Liver (tissue), 9 donors: ENCODE data around the gene TYRO3. TPM values are rescaled to one million over a fixed set of nuclear protein-coding genes. Genes with fewer than 3 reads are reported as not detected.

Experiments
- DNase-seq: peaks from one replicate; pipeline ENCODE4 v3.0.0-alpha.2; 2017; ENCODE audit warnings: low spot score
- H3K27ac ChIP-seq, 2 donors: one replicate each; pipeline ENCODE4 v1.7.0; 2013; ENCODE audit warnings: inconsistent platforms in 2 of 2, low read length in 2 of 2, control low read depth in 1 of 2, low read depth in 1 of 2, mild to moderate bottlenecking in 1 of 2
- H3K27me3 ChIP-seq, 4 donors: one replicate each; pipeline versions ENCODE4 v1.6.1 to v1.7.0; 2013; ENCODE audit warnings: low read length in 3 of 4, inconsistent platforms in 1 of 4, mild to moderate bottlenecking in 1 of 4, moderate library complexity in 1 of 4; ENCODE audit not compliant: control insufficient read depth in 4 of 4, insufficient read depth in 4 of 4
- H3K36me3 ChIP-seq, 4 donors: one replicate each; pipeline versions ENCODE4 v1.6.1 to v1.7.0; 2013; ENCODE audit warnings: low read length in 3 of 4, mild to moderate bottlenecking in 3 of 4, low read depth in 1 of 4, moderate library complexity in 1 of 4; ENCODE audit not compliant: control insufficient read depth in 4 of 4, insufficient read depth in 3 of 4
- H3K4me1 ChIP-seq, 4 donors: one replicate each; pipeline versions ENCODE4 v1.6.1 to v1.7.0; 2013; ENCODE audit warnings: low read length in 3 of 4, mild to moderate bottlenecking in 3 of 4, moderate library complexity in 1 of 4; ENCODE audit not compliant: control insufficient read depth in 4 of 4, insufficient read depth in 4 of 4
- H3K4me3 ChIP-seq, 3 donors: one replicate each; pipeline versions ENCODE4 v1.6.1 to v1.7.0; 2013; ENCODE audit warnings: low read length in 3 of 3, control low read depth in 1 of 3, low read depth in 1 of 3, mild to moderate bottlenecking in 1 of 3
- H3K9ac ChIP-seq, 2 donors: one replicate each; pipeline ENCODE4 v1.7.0; 2013; ENCODE audit warnings: low read length in 2 of 2, mild to moderate bottlenecking in 2 of 2, moderate library complexity in 2 of 2, control low read depth in 1 of 2, low read depth in 1 of 2
- H3K9me3 ChIP-seq, 4 donors: one replicate each; pipeline versions ENCODE4 v1.6.1 to v1.7.0; 2013; ENCODE audit warnings: low read length in 3 of 4; ENCODE audit not compliant: control insufficient read depth in 4 of 4
- EGR1 ChIP-seq, 2 donors: IDR thresholded peaks; 2 replicates each; pipeline ENCODE4 v1.6.1; 2016 to 2018; ENCODE audit warnings: antibody characterized with exemption in 2 of 2, low read depth in 2 of 2
- FOXA1 ChIP-seq: IDR thresholded peaks from 2 replicates; pipeline ENCODE4 v1.6.1; 2016; ENCODE audit warnings: antibody characterized with exemption
- FOXA2 ChIP-seq: IDR thresholded peaks from 2 replicates; pipeline ENCODE4 v1.6.1; 2016; ENCODE audit warnings: antibody characterized with exemption
- GABPA ChIP-seq, 2 donors: IDR thresholded peaks in 1 of 2; conservative IDR thresholded peaks in 1 of 2; 2 replicates each; pipeline ENCODE4 v1.6.1; 2016; ENCODE audit warnings: antibody characterized with exemption in 2 of 2, mild to moderate bottlenecking in 1 of 2, moderate library complexity in 1 of 2
- HNF4G ChIP-seq: IDR thresholded peaks from 2 replicates; pipeline ENCODE4 v1.6.1; 2016; ENCODE audit warnings: antibody characterized with exemption
- JUND ChIP-seq, 2 donors: IDR thresholded peaks; 2 replicates each; pipeline ENCODE4 v1.6.1; 2016; ENCODE audit warnings: antibody characterized with exemption in 2 of 2
- NR2F2 ChIP-seq: IDR thresholded peaks from 2 replicates; pipeline ENCODE4 v1.6.1; 2016; ENCODE audit warnings: antibody characterized with exemption
- TAF1 ChIP-seq: conservative IDR thresholded peaks from 2 replicates; pipeline ENCODE4 v1.6.1; 2016; ENCODE audit warnings: antibody characterized with exemption, mild to moderate bottlenecking
- YY1 ChIP-seq: IDR thresholded peaks from 2 replicates; pipeline ENCODE4 v1.6.1; 2016; ENCODE audit warnings: antibody characterized with exemption, mild to moderate bottlenecking
- WGBS: extraction: QIAGEN DNeasy Blood & Tissue Kit; methylation state at CpG from one replicate; pipeline ENCODE4 v1.1.7; 2013; 5-methylcytosine and 5-hydroxymethylcytosine counted together
- polyA plus RNA-seq, 2 donors: library from polyadenylated mRNA; stranded (reverse) in 1 of 2; unstranded in 1 of 2; fragments of 200-250 nt in 1 of 2; fragments of >200 nt in 1 of 2; fragmentation: Nextera tagmentation in 1 of 2; extraction: Ambion mirVana in 1 of 2; gene quantifications; one replicate each; pipeline versions ENCODE4 v1.2.1 to v1.2.3, GENCODE V29; 2013 to 2015
- total RNA-seq, 2 donors: library from RNA; depleted of rRNA; stranded (reverse); fragments of >200 nt; gene quantifications; one replicate each; pipeline ENCODE4 v1.2.3, GENCODE V29; 2014
- TF ChIP-seq, protein P1 (sequence below): fragments of 150-350 bp; IDR thresholded peaks from 2 replicates; pipeline ENCODE4 v1.5.1; 2017; ENCODE audit warnings: improper control_type of control experiment, low read depth, low read length; ENCODE audit not compliant: missing input control
- TF ChIP-seq, protein P2 (sequence below): IDR thresholded peaks from 2 replicates; pipeline ENCODE4 v1.6.1; 2016; ENCODE audit warnings: antibody characterized with exemption
- donor health status: healthy.
- donor health status: healthy.
- donor health status: healthy.
- donor health status: healthy.
- donor health status: healthy.

Gene TYRO3
- total and polyA plus RNA-seq, 4 donors, result 1.1 to 2.3 (median 2.3) TPM

DNA sequence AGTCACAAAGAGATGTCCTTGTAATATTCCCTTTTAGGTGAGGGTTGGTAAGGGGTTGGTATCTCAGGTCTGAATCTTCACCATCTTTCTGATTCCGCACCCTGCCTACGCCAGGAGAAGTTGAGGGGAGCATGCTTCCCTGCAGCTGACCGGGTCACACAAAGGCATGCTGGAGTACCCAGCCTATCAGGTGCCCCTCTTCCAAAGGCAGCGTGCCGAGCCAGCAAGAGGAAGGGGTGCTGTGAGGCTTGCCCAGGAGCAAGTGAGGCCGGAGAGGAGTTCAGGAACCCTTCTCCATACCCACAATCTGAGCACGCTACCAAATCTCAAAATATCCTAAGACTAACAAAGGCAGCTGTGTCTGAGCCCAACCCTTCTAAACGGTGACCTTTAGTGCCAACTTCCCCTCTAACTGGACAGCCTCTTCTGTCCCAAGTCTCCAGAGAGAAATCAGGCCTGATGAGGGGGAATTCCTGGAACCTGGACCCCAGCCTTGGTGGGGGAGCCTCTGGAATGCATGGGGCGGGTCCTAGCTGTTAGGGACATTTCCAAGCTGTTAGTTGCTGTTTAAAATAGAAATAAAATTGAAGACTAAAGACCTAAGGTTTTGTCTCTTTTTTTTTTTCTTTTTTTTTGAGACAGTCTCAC, 19.8 kb downstream of the TYRO3 start:
- no peak for DNase-seq
- no peaks in the 10 kb centered on the region for H3K4me1 ChIP-seq
- H3K9me3 ChIP-seq, result no peaks in the 10 kb centered on the region
- no peak overlapping the region for H3K4me3 ChIP-seq
- H3K27ac ChIP-seq, result no peak overlapping the region
- peaks cover 0 to 2% (median 0%) of the 10 kb centered on the region in 4 donors for H3K36me3 ChIP-seq
- no peak overlapping the region for H3K9ac ChIP-seq
- H3K27me3 ChIP-seq, result no peaks in the 10 kb centered on the region
- TF ChIP-seq TAF1 (no peak), EGR1 (IDR thresholded peaks at IDR 0.05; ENCODE audit: low read depth in 2 of 2) (no peak), FOXA1 (no peak)
- TF ChIP-seq, protein P1, sequence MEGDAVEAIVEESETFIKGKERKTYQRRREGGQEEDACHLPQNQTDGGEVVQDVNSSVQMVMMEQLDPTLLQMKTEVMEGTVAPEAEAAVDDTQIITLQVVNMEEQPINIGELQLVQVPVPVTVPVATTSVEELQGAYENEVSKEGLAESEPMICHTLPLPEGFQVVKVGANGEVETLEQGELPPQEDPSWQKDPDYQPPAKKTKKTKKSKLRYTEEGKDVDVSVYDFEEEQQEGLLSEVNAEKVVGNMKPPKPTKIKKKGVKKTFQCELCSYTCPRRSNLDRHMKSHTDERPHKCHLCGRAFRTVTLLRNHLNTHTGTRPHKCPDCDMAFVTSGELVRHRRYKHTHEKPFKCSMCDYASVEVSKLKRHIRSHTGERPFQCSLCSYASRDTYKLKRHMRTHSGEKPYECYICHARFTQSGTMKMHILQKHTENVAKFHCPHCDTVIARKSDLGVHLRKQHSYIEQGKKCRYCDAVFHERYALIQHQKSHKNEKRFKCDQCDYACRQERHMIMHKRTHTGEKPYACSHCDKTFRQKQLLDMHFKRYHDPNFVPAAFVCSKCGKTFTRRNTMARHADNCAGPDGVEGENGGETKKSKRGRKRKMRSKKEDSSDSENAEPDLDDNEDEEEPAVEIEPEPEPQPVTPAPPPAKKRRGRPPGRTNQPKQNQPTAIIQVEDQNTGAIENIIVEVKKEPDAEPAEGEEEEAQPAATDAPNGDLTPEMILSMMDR, result no peak
- WGBS, result 90% methylated on average over 9 of the region's 9 CpGs

DNA sequence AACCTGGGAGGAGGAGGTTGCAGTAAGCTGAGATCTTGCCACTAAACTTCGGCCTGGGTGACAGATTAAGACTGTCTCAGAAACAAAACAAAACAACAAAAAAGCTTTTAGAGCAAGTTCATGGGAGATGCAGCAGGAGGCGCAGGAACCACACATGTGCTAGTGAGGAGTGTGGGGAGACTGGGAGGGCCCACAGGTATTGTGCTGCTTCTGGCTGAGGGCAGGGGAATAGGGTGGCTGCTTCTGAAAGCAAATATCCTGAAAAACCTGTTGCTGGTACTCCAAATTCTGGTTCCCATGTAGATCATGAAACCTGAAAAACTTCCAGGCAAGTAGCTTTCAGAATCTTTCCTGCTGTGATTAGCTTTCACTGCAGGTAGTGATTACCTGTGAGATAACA, 22.1 kb downstream of the TYRO3 start:
- H3K4me3 ChIP-seq, result no peak overlapping the region
- no peaks in the 10 kb centered on the region for H3K9me3 ChIP-seq
- peaks cover 2 to 12% (median 4%) of the 10 kb centered on the region in 4 donors for H3K4me1 ChIP-seq
- no peaks in the 10 kb centered on the region for H3K36me3 ChIP-seq
- no peak for DNase-seq
- no peaks in the 10 kb centered on the region for H3K27me3 ChIP-seq
- TF ChIP-seq JUND (IDR thresholded peaks at IDR 0.05) (no peak), NR2F2 (no peak), YY1 (no peak)
- TF ChIP-seq, protein P2, sequence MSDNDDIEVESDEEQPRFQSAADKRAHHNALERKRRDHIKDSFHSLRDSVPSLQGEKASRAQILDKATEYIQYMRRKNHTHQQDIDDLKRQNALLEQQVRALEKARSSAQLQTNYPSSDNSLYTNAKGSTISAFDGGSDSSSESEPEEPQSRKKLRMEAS, result no peak
- TF ChIP-seq, protein P1, result no peak
- no peak overlapping the region for H3K9ac ChIP-seq
- 82% methylated on average over 2 of the region's 2 CpGs for WGBS
- no peak overlapping the region for H3K27ac ChIP-seq

DNA sequence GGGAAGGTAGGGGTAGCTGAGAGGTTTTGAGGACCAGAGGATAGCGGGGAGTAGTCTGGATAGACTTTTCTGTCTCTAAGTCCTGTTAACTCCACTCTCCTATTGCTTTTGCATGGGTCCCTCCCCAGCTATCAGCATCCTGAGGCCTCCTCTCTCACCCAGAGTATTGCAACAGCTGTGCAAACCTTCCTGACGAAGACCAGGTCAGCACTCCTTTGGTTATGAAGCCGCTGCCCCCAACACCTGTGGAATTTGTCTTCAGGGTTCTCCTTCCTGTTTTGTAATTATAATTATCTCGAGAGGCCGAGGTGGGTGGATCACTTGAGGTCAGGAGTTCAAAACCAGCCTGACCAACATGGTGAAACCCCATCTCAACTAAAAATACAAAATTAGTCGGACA, 24.8 kb downstream of the TYRO3 start:
- H3K27ac ChIP-seq, result no peak overlapping the region
- H3K36me3 ChIP-seq, result no peaks in the 10 kb centered on the region
- no peaks in the 10 kb centered on the region for H3K27me3 ChIP-seq
- no peak overlapping the region for H3K4me3 ChIP-seq
- peaks cover 2 to 12% (median 4%) of the 10 kb centered on the region in 4 donors for H3K4me1 ChIP-seq
- no peak overlapping the region for H3K9ac ChIP-seq
- WGBS, result 71% methylated on average over 6 of the region's 6 CpGs
- TF ChIP-seq GABPA (IDR thresholded peaks at IDR 0.05 in 1 of 2, conservative IDR thresholded peaks at IDR 0.05 in 1 of 2) (no peak), FOXA2 (no peak), HNF4G (no peak), EGR1 (IDR thresholded peaks at IDR 0.05; ENCODE audit: low read depth in 2 of 2) (no peak)
- no peaks in the 10 kb centered on the region for H3K9me3 ChIP-seq
- no peak for DNase-seq
